RWPE2 (cell line): Measurements from ENCODE around the gene MYO3A.

Experiments used
- ATAC-seq: fragments of 200-7000 bp; cut with Tn5 transposase; 3 replicates; pipeline ENCODE4 v1.9.1; 2021; ENCODE audit warnings: low read depth
- DNase-seq: peaks from one replicate; pipeline ENCODE4 v3.0.0-alpha.2; 2020; ENCODE audit warnings: low spot score
- H3K27ac ChIP-seq: fragments of 450-650 bp; 2 replicates; pipeline ENCODE4 v1.5.1; 2017; ENCODE audit warnings: mild to moderate bottlenecking; ENCODE audit not compliant: poor library complexity, severe bottlenecking
- H3K27me3 ChIP-seq: fragments of 250-450 bp; sonication (Bioruptor Pico); 2 replicates; pipeline ENCODE4 v1.5.1; 2021; ENCODE audit warnings: mild to moderate bottlenecking, moderate library complexity; ENCODE audit not compliant: insufficient read depth, poor library complexity, severe bottlenecking
- H3K36me3 ChIP-seq: fragments of 250-450 bp; sonication (Bioruptor Pico); 2 replicates; pipeline ENCODE4 v1.5.1; 2020; ENCODE audit warnings: low read depth, mild to moderate bottlenecking, moderate library complexity
- H3K4me1 ChIP-seq: fragments of 250-450 bp; sonication (Bioruptor Pico); 2 replicates; pipeline ENCODE4 v1.5.1; 2021; ENCODE audit warnings: mild to moderate bottlenecking, moderate library complexity; ENCODE audit not compliant: insufficient read depth, poor library complexity, severe bottlenecking
- H3K4me3 ChIP-seq: fragments of 250-450 bp; sonication (Bioruptor Pico); 2 replicates; pipeline ENCODE4 v1.5.1; 2021; ENCODE audit warnings: mild to moderate bottlenecking, moderate library complexity; ENCODE audit not compliant: severe bottlenecking
- H3K9me3 ChIP-seq: fragments of 250-450 bp; sonication (Bioruptor Pico); 2 replicates; pipeline ENCODE4 v1.5.1; 2021; ENCODE audit warnings: mild to moderate bottlenecking, moderate library complexity; ENCODE audit not compliant: severe bottlenecking
- CTCF ChIP-seq: fragments of 450-650 bp; IDR thresholded peaks from one replicate; pipeline ENCODE4 v1.5.1; 2017; ENCODE audit warnings: mild to moderate bottlenecking, moderate library complexity; ENCODE audit not compliant: poor library complexity, severe bottlenecking

The MYO3A gene

DNA sequence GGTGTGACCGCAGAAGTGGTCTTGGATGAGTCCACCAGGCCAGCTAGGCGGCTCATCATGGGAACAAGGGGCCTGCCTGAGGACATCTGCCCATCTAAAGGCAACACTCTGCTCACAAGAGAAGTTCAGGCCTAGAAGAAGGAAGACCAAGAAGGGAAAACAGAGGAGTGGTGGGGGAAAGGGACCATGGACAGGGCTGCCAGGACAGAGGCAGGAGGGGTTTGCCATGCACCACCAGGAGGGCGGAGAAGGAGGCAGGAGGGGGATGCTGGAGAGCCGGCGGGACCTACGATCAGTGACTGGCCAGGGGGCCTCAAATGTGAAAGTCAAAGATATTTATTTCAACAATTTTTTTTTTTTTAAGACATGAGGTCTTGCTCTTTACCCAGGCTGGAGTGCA is 315.7 kb downstream of the MYO3A start:
- no peak for TF ChIP-seq CTCF
- Histone ChIP-seq H3K27ac (no peak overlapping the region), H3K4me1 (no peaks in the 10 kb centered on the region), H3K27me3 (no peaks in the 10 kb centered on the region), H3K9me3 (no peaks in the 10 kb centered on the region), H3K36me3 (no peaks in the 10 kb centered on the region), H3K4me3 (no peak overlapping the region)
- ATAC-seq (no peak), DNase-seq (no peak)

- ATAC-seq: peak; percentile 45; the same call in 1 of the 3 replicates
- H3K4me1 ChIP-seq: no peaks in the 10 kb centered on the region
- H3K27ac ChIP-seq: no peak overlapping the region
- no peaks in the 10 kb centered on the region for H3K36me3 ChIP-seq
- no peaks in the 10 kb centered on the region for H3K27me3 ChIP-seq
- no peak for DNase-seq
- H3K4me3 ChIP-seq: no peak overlapping the region
- TF ChIP-seq CTCF: no peak
- no peaks in the 10 kb centered on the region for H3K9me3 ChIP-seq
These were observed 317.9 kb downstream of the MYO3A start for GRCh38 chr10:26251925-26252324.

GRCh38 chr10:26254616-26255015 is 320.6 kb downstream of the MYO3A start:
- no peak overlapping the region for H3K27ac ChIP-seq
- H3K4me3 ChIP-seq: no peak overlapping the region
- H3K27me3 ChIP-seq: no peaks in the 10 kb centered on the region
- TF ChIP-seq CTCF: no peak
- no peaks in the 10 kb centered on the region for H3K4me1 ChIP-seq
- ATAC-seq (no peak), DNase-seq (no peak)
- no peaks in the 10 kb centered on the region for H3K36me3 ChIP-seq
- no peaks in the 10 kb centered on the region for H3K9me3 ChIP-seq

- ATAC-seq (no peak), DNase-seq (no peak)
- Histone ChIP-seq H3K4me1 (no peaks in the 10 kb centered on the region), H3K4me3 (no peak overlapping the region), H3K36me3 (no peaks in the 10 kb centered on the region), H3K27ac (no peak overlapping the region), H3K9me3 (no peaks in the 10 kb centered on the region), H3K27me3 (peaks cover 3% of the 10 kb centered on the region)
- TF ChIP-seq CTCF: no peak
These were observed 325.3 kb downstream of the MYO3A start for GRCh38 chr10:26259341-26259740.
